Measurements from ENCODE around the gene ATP9A. TPM values are rescaled to one million over a fixed set of nuclear protein-coding genes. Genes with fewer than 3 reads are reported as not detected.

ATP9A gene
- total RNA-seq, 3 donors from 2014 or later, result 54.0 to 102 (median 59.4) TPM

- intact Hi-C loops (cut with DNase I, micrococcal nuclease), result no loop called here
- H3K9me3 ChIP-seq, result no peaks in the 10 kb centered on the region
- DNase-seq (no peak), ATAC-seq (peak; percentile 40)
- peaks cover 31% of the 10 kb centered on the region for H3K4me1 ChIP-seq (ENCODE audit: low read depth)
- TF ChIP-seq CTCF (IDR thresholded peaks at IDR 0.05), result no peak
- H3K36me3 ChIP-seq (ENCODE audit: low read depth), result no peaks in the 10 kb centered on the region
- no peak overlapping the region for H3K4me3 ChIP-seq
Measured at GRCh38 chr20:51752343-51752951, 15.7 kb downstream of the ATP9A start.

GRCh38 chr20:51750770-51751388 is 17.3 kb downstream of the ATP9A start:
- TF ChIP-seq CTCF (IDR thresholded peaks at IDR 0.05), result no peak
- DNase-seq (no peak), ATAC-seq (no peak)
- Histone ChIP-seq H3K4me3 (no peak overlapping the region), H3K9me3 (no peaks in the 10 kb centered on the region), H3K36me3 (ENCODE audit: low read depth) (no peaks in the 10 kb centered on the region), H3K4me1 (ENCODE audit: low read depth) (peaks cover 31% of the 10 kb centered on the region)
- intact Hi-C loops (cut with DNase I, micrococcal nuclease), result no loop called here

- DNase-seq (peak; percentile 84 to 90 (median 86)), ATAC-seq (peak; percentile 98)
- TF ChIP-seq CTCF (IDR thresholded peaks at IDR 0.05), result no peak
- H3K36me3 ChIP-seq (ENCODE audit: low read depth), result no peaks in the 10 kb centered on the region
- no peak overlapping the region for H3K4me3 ChIP-seq
- H3K9me3 ChIP-seq, result no peaks in the 10 kb centered on the region
- intact Hi-C loops (cut with DNase I, micrococcal nuclease), result no loop called here
- peaks cover 35% of the 10 kb centered on the region for H3K4me1 ChIP-seq (ENCODE audit: low read depth)
Measured at GRCh38 chr20:51750037-51750769, 18.0 kb downstream of the ATP9A start.

- DNase-seq (no peak), ATAC-seq (peak; percentile 5)
- H3K36me3 ChIP-seq (ENCODE audit: low read depth), result no peaks in the 10 kb centered on the region
- H3K4me3 ChIP-seq, result no peak overlapping the region
- peaks cover 40% of the 10 kb centered on the region for H3K4me1 ChIP-seq (ENCODE audit: low read depth)
- H3K9me3 ChIP-seq, result no peaks in the 10 kb centered on the region
- no peak for TF ChIP-seq CTCF (IDR thresholded peaks at IDR 0.05)
- intact Hi-C loops (cut with DNase I, micrococcal nuclease), result no loop called here
Measured at GRCh38 chr20:51749674-51750036, 18.5 kb downstream of the ATP9A start.

- H3K36me3 ChIP-seq (ENCODE audit: low read depth), result no peaks in the 10 kb centered on the region
- H3K9me3 ChIP-seq, result no peaks in the 10 kb centered on the region
- peak in 1 of 3 donors; percentile 44 for DNase-seq
- H3K4me1 ChIP-seq (ENCODE audit: low read depth), result peaks cover 49% of the 10 kb centered on the region
- ATAC-seq, result peak; percentile 12
- intact Hi-C loops (cut with DNase I, micrococcal nuclease), result no loop called here
- no peak overlapping the region for H3K4me3 ChIP-seq
- no peak for TF ChIP-seq CTCF (IDR thresholded peaks at IDR 0.05)
Measured at GRCh38 chr20:51747182-51747911, 20.8 kb downstream of the ATP9A start.
